HL-60 (cell line): ENCODE measurements around the gene MSI2.

Experiments used
- DNase-seq, 2 experiments: peaks; one replicate each; pipeline ENCODE4 v3.0.0-alpha.2; 2010 to 2020; ENCODE audit warnings: low read depth in 1 of 2, low spot score in 1 of 2
- H3K27ac ChIP-seq: fragments of 250-450 bp; sonication (Bioruptor Pico); replicated peaks from 2 replicates; pipeline ENCODE4 v1.5.1; 2020; ENCODE audit warnings: mild to moderate bottlenecking, moderate library complexity
- H3K27me3 ChIP-seq: fragments of 250-450 bp; sonication (Bioruptor Pico); 2 replicates; pipeline ENCODE4 v1.5.1; 2021; ENCODE audit warnings: mild to moderate bottlenecking, moderate library complexity; ENCODE audit not compliant: insufficient read depth, poor library complexity, severe bottlenecking
- H3K4me3 ChIP-seq: replicated peaks from 2 replicates; pipeline ENCODE4 v1.5.1; 2011; ENCODE audit warnings: mild to moderate bottlenecking, control low read depth, low read length; ENCODE audit not compliant: insufficient read depth
- GABPA ChIP-seq: IDR thresholded peaks from 2 replicates; pipeline ENCODE4 v1.6.1; 2012; ENCODE audit warnings: low read depth
- POLR2AphosphoS5 ChIP-seq: IDR thresholded peaks from 2 replicates; pipeline ENCODE4 v1.6.1; 2012; ENCODE audit warnings: low read depth
- SPI1 ChIP-seq: IDR thresholded peaks from 2 replicates; pipeline ENCODE4 v1.6.1; 2012; ENCODE audit warnings: low read depth, mild to moderate bottlenecking, borderline replicate concordance
- TF ChIP-seq, protein P1 (sequence below): IDR thresholded peaks from 2 replicates; pipeline ENCODE4 v1.6.1; 2012; ENCODE audit warnings: low read depth; ENCODE audit not compliant: insufficient replicate concordance
- TF ChIP-seq, protein P2 (sequence below): IDR thresholded peaks from one replicate; pipeline ENCODE4 v1.5.1; 2011; ENCODE audit warnings: low read length, control low read depth, inconsistent platforms; ENCODE audit not compliant: insufficient read depth

MSI2 gene

DNA sequence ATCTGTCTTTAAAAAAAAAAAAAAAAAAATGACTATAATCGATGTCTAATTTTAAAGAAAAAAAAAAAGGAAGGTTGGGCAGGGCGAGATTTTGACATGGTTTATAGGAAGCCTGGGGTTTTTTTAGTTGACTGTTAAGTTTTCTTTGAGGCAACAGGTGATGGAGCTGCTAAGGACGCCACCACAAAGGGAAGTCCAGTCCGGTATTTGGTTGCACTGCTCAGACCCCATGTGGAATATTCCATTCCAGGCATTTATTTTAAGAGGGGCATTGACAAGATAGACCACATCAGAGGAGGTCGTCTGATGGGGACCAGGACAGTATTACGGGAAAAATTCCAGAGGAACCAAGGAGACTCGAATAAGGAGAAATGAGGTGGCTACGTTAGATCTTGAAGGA is 320.4 kb downstream of the MSI2 start:
- Histone ChIP-seq H3K4me3 (no peak overlapping the region), H3K27me3 (no peaks in the 10 kb centered on the region), H3K27ac (no peak overlapping the region)
- TF ChIP-seq POLR2AphosphoS5 (no peak), SPI1 (no peak), GABPA (no peak)
- TF ChIP-seq, protein P1, sequence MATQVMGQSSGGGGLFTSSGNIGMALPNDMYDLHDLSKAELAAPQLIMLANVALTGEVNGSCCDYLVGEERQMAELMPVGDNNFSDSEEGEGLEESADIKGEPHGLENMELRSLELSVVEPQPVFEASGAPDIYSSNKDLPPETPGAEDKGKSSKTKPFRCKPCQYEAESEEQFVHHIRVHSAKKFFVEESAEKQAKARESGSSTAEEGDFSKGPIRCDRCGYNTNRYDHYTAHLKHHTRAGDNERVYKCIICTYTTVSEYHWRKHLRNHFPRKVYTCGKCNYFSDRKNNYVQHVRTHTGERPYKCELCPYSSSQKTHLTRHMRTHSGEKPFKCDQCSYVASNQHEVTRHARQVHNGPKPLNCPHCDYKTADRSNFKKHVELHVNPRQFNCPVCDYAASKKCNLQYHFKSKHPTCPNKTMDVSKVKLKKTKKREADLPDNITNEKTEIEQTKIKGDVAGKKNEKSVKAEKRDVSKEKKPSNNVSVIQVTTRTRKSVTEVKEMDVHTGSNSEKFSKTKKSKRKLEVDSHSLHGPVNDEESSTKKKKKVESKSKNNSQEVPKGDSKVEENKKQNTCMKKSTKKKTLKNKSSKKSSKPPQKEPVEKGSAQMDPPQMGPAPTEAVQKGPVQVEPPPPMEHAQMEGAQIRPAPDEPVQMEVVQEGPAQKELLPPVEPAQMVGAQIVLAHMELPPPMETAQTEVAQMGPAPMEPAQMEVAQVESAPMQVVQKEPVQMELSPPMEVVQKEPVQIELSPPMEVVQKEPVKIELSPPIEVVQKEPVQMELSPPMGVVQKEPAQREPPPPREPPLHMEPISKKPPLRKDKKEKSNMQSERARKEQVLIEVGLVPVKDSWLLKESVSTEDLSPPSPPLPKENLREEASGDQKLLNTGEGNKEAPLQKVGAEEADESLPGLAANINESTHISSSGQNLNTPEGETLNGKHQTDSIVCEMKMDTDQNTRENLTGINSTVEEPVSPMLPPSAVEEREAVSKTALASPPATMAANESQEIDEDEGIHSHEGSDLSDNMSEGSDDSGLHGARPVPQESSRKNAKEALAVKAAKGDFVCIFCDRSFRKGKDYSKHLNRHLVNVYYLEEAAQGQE = no peak
- TF ChIP-seq, protein P2, sequence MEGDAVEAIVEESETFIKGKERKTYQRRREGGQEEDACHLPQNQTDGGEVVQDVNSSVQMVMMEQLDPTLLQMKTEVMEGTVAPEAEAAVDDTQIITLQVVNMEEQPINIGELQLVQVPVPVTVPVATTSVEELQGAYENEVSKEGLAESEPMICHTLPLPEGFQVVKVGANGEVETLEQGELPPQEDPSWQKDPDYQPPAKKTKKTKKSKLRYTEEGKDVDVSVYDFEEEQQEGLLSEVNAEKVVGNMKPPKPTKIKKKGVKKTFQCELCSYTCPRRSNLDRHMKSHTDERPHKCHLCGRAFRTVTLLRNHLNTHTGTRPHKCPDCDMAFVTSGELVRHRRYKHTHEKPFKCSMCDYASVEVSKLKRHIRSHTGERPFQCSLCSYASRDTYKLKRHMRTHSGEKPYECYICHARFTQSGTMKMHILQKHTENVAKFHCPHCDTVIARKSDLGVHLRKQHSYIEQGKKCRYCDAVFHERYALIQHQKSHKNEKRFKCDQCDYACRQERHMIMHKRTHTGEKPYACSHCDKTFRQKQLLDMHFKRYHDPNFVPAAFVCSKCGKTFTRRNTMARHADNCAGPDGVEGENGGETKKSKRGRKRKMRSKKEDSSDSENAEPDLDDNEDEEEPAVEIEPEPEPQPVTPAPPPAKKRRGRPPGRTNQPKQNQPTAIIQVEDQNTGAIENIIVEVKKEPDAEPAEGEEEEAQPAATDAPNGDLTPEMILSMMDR = no peak
- no peak for DNase-seq

GRCh38 chr17:57577751-57578607 is 321.7 kb downstream of the MSI2 start:
- peak overlapping the region; percentile 8 for H3K4me3 ChIP-seq
- TF ChIP-seq, protein P2 = no peak
- TF ChIP-seq POLR2AphosphoS5 (no peak), SPI1 (no peak), GABPA (no peak)
- TF ChIP-seq, protein P1 = no peak
- H3K27ac ChIP-seq = no peak overlapping the region
- H3K27me3 ChIP-seq = no peaks in the 10 kb centered on the region
- DNase-seq = peak; percentile 33 to 64

GRCh38 chr17:57578608-57579225 is 322.4 kb downstream of the MSI2 start:
- H3K27me3 ChIP-seq = no peaks in the 10 kb centered on the region
- H3K27ac ChIP-seq = no peak overlapping the region
- no peak overlapping the region for H3K4me3 ChIP-seq
- TF ChIP-seq GABPA (no peak), SPI1 (0 out of 2 replicates have a peak, but pooled peaks have one; percentile 9)
- no peak for DNase-seq

- no peak for DNase-seq
- H3K4me3 ChIP-seq = no peak overlapping the region
- no peak overlapping the region for H3K27ac ChIP-seq
- no peaks in the 10 kb centered on the region for H3K27me3 ChIP-seq
- TF ChIP-seq SPI1 (no peak), GABPA (no peak), POLR2AphosphoS5 (no peak)
- TF ChIP-seq, protein P2 = no peak
- TF ChIP-seq, protein P1 = no peak
Measured at GRCh38 chr17:57579245-57579644, 322.9 kb downstream of the MSI2 start.
